HepG2 (cell line): ENCODE data around the gene KDM7A. TPM values are rescaled to one million over a fixed set of nuclear protein-coding genes. Genes with fewer than 3 reads are reported as not detected.

Source experiments
- ATF7-NPFF ChIP-seq: sonication (generic); formaldehyde crosslinking; IDR thresholded peaks from 2 replicates; pipeline ENCODE4 v1.8.1; 2023; ENCODE audit warnings: mild to moderate bottlenecking, low read depth, missing genetic modification reagents, moderate library complexity
- FOSL2 ChIP-seq: sonication (generic); formaldehyde crosslinking; IDR thresholded peaks from 2 replicates; pipeline ENCODE4 v1.4.0; 2020; ENCODE audit warnings: missing genetic modification reagents
- HNRNPLL ChIP-seq: fragments of 200-400 bp; formaldehyde crosslinking; IDR thresholded peaks from 2 replicates; pipeline ENCODE4 v1.6.1; 2017; ENCODE audit warnings: mild to moderate bottlenecking, low read depth, low read length; ENCODE audit not compliant: poor library complexity, severe bottlenecking
- NFATC3 ChIP-seq: sonication (generic); formaldehyde crosslinking; IDR thresholded peaks from 2 replicates; pipeline ENCODE4 v1.5.1; 2020; ENCODE audit warnings: mild to moderate bottlenecking, missing genetic modification reagents
- SATB2 ChIP-seq: sonication (generic); formaldehyde crosslinking; IDR thresholded peaks from 2 replicates; pipeline ENCODE4 v1.5.0; 2020; ENCODE audit warnings: missing genetic modification reagents
- SPEN ChIP-seq: sonication (generic); formaldehyde crosslinking; IDR thresholded peaks from 2 replicates; pipeline ENCODE4 v1.5.1; 2020; ENCODE audit warnings: low read depth, mild to moderate bottlenecking, missing genetic modification reagents
- SSRP1 ChIP-seq: IDR thresholded peaks from 2 replicates; pipeline ENCODE4 v1.6.1; 2016; ENCODE audit warnings: control low read depth
- TAF15 ChIP-seq: fragments of 200-400 bp; formaldehyde crosslinking; IDR thresholded peaks from one replicate; pipeline ENCODE4 v1.6.1; 2018; ENCODE audit warnings: mild to moderate bottlenecking, low read depth, low read length; ENCODE audit not compliant: poor library complexity, severe bottlenecking
- ZFP36L1 ChIP-seq: sonication (generic); formaldehyde crosslinking; IDR thresholded peaks from 2 replicates; pipeline ENCODE4 v1.8.0; 2022; ENCODE audit warnings: mild to moderate bottlenecking, missing genetic modification reagents, moderate library complexity
- ZFYVE20 ChIP-seq: sonication (generic); formaldehyde crosslinking; IDR thresholded peaks from 2 replicates; pipeline ENCODE4 v1.8.0; 2023; ENCODE audit warnings: low read depth, mild to moderate bottlenecking, moderate library complexity, missing genetic modification reagents, borderline replicate concordance
- ZNF205 ChIP-seq: IDR thresholded peaks from 2 replicates; pipeline ENCODE4 v1.6.1; 2018; ENCODE audit warnings: missing biosample characterization, missing genetic modification reagents
- ZNF335 ChIP-seq: sonication (generic); formaldehyde crosslinking; IDR thresholded peaks from 2 replicates; pipeline ENCODE4 v1.4.0; 2020; ENCODE audit warnings: missing genetic modification reagents
- ZNF496 ChIP-seq: sonication (generic); formaldehyde crosslinking; IDR thresholded peaks from 2 replicates; pipeline ENCODE4 v1.8.1; 2023; ENCODE audit warnings: mild to moderate bottlenecking, moderate library complexity, missing genetic modification reagents; ENCODE audit not compliant: insufficient replicate concordance
- ZNF761 ChIP-seq: sonication (generic); formaldehyde crosslinking; conservative IDR thresholded peaks from 2 replicates; pipeline ENCODE4 v1.4.0; 2020; ENCODE audit warnings: mild to moderate bottlenecking, missing genetic modification reagents
- ZSCAN9 ChIP-seq: IDR thresholded peaks from 2 replicates; pipeline ENCODE4 v1.6.1; 2016; ENCODE audit warnings: borderline replicate concordance
- polyA plus RNA-seq, 8 experiments: library from polyadenylated mRNA; depleted of rRNA in 3 of 8; stranded (reverse) in 7 of 8; unstranded in 1 of 8; fragments of >200 nt; fragmentation: Illumina TruSeq in 4 of 8; extraction: Trizol in 4 of 8; gene quantifications; 2 replicates each; pipeline versions ENCODE4 v1.2.1 to v1.2.3, GENCODE V29; 2011 to 2016; ENCODE audit warnings: low read depth in 4 of 8, missing spikeins in 1 of 8, mixed read lengths in 1 of 8; ENCODE audit not compliant: insufficient read depth in 1 of 8
- total RNA-seq, 5 experiments: library from RNA; depleted of rRNA; stranded (reverse); fragments of >200 nt; fragmentation: Illumina TruSeq; extraction: Trizol; gene quantifications; 2 replicates each; pipeline ENCODE4 v1.2.3, GENCODE V29; 2016; ENCODE audit warnings: low read depth in 1 of 5
- TF ChIP-seq, protein P1 (sequence below): IDR thresholded peaks from 2 replicates; pipeline ENCODE4 v1.4.0; 2020; ENCODE audit warnings: mild to moderate bottlenecking, missing genetic modification reagents
- TF ChIP-seq, protein P2 (sequence below): sonication (generic); formaldehyde crosslinking; IDR thresholded peaks from 2 replicates; pipeline ENCODE4 v1.8.1; 2023; ENCODE audit warnings: mild to moderate bottlenecking, missing genetic modification reagents, borderline replicate concordance
- TF ChIP-seq, protein P3 (sequence below): sonication (generic); formaldehyde crosslinking; IDR thresholded peaks from 2 replicates; pipeline ENCODE4 v1.5.1; 2020; ENCODE audit warnings: mild to moderate bottlenecking, moderate library complexity, missing genetic modification reagents
- TF ChIP-seq, protein P4 (sequence below): sonication (generic); formaldehyde crosslinking; IDR thresholded peaks from 2 replicates; pipeline ENCODE4 v1.4.0; 2020; ENCODE audit warnings: mild to moderate bottlenecking, missing genetic modification reagents, borderline replicate concordance

KDM7A gene
- total and polyA plus RNA-seq, 2 of the 13 experiments (the other 11 are each of a cell fraction or from before 2014, with no cell fraction given), result 10.8 to 16.8 TPM

DNA sequence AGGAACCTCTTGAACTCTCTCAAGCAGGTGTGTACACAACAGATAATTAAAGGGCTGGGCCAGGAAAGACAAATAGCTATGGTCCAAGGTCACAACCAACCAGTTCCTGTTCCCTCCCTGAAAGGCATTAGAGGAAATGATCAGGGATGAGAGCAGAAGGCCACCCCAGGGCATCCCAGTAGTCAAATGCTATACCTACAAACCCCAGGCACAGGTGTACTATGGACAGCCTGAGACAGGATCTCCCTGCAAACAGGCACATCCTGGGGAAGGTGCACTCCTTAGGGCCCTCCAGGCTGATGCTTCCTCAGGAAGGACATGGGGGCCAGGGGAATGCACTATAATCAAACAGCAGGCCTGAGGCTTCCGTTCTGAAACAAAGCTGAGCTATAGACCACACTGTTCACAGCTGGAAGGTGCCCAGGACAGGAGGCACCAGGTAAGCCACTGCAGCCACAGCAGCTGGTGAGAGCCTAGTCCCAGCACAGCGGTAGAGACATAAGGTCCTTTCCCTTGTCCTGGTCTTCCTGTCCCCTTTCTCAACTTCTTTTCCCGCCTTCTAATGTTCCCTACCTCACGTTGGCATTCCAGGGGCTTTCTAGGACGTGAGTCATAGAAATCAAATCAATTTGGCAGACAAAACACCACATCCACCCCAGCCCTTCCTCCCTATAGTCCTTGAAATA is 127.3 kb downstream of the KDM7A start (continued):
- TF ChIP-seq ZSCAN9 (CRISPR knock-in tag) (peak; percentile 80; the same call in 1 of the 2 replicates), SPEN (CRISPR knock-in tag) (peak; percentile 87; the same call in 1 of the 2 replicates), TAF15 (no peak), ZNF335 (peak; percentile 69; the same call in 1 of the 2 replicates), NFATC3 (CRISPR knock-in tag) (no peak), HNRNPLL (no peak), FOSL2 (CRISPR knock-in tag) (peak; percentile 77), ZNF496 (CRISPR knock-in tag) (no peak), SSRP1 (CRISPR knock-in tag) (peak; percentile 58; the same call in 1 of the 2 replicates), ZNF761 (0 out of 2 replicates have a peak, but pooled peaks have one; percentile 64), ATF7-NPFF (CRISPR knock-in tag) (no peak), ZNF205 (CRISPR knock-in tag) (peak; percentile 75; the same call in 1 of the 2 replicates), SATB2 (CRISPR knock-in tag) (peak; percentile 78; the same call in 1 of the 2 replicates), ZFYVE20 (no peak), ZFP36L1 (CRISPR knock-in tag) (peak; percentile 93; the same call in 1 of the 2 replicates)
- TF ChIP-seq, protein P1, sequence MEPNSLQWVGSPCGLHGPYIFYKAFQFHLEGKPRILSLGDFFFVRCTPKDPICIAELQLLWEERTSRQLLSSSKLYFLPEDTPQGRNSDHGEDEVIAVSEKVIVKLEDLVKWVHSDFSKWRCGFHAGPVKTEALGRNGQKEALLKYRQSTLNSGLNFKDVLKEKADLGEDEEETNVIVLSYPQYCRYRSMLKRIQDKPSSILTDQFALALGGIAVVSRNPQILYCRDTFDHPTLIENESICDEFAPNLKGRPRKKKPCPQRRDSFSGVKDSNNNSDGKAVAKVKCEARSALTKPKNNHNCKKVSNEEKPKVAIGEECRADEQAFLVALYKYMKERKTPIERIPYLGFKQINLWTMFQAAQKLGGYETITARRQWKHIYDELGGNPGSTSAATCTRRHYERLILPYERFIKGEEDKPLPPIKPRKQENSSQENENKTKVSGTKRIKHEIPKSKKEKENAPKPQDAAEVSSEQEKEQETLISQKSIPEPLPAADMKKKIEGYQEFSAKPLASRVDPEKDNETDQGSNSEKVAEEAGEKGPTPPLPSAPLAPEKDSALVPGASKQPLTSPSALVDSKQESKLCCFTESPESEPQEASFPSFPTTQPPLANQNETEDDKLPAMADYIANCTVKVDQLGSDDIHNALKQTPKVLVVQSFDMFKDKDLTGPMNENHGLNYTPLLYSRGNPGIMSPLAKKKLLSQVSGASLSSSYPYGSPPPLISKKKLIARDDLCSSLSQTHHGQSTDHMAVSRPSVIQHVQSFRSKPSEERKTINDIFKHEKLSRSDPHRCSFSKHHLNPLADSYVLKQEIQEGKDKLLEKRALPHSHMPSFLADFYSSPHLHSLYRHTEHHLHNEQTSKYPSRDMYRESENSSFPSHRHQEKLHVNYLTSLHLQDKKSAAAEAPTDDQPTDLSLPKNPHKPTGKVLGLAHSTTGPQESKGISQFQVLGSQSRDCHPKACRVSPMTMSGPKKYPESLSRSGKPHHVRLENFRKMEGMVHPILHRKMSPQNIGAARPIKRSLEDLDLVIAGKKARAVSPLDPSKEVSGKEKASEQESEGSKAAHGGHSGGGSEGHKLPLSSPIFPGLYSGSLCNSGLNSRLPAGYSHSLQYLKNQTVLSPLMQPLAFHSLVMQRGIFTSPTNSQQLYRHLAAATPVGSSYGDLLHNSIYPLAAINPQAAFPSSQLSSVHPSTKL, result peak; percentile 99
- TF ChIP-seq, protein P2, sequence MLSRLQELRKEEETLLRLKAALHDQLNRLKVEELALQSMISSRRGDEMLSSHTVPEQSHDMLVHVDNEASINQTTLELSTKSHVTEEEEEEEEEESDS (CRISPR knock-in tag), result no peak
- TF ChIP-seq, protein P3, sequence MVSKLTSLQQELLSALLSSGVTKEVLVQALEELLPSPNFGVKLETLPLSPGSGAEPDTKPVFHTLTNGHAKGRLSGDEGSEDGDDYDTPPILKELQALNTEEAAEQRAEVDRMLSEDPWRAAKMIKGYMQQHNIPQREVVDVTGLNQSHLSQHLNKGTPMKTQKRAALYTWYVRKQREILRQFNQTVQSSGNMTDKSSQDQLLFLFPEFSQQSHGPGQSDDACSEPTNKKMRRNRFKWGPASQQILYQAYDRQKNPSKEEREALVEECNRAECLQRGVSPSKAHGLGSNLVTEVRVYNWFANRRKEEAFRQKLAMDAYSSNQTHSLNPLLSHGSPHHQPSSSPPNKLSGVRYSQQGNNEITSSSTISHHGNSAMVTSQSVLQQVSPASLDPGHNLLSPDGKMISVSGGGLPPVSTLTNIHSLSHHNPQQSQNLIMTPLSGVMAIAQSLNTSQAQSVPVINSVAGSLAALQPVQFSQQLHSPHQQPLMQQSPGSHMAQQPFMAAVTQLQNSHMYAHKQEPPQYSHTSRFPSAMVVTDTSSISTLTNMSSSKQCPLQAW (CRISPR knock-in tag), result peak; percentile 97
- TF ChIP-seq, protein P4, sequence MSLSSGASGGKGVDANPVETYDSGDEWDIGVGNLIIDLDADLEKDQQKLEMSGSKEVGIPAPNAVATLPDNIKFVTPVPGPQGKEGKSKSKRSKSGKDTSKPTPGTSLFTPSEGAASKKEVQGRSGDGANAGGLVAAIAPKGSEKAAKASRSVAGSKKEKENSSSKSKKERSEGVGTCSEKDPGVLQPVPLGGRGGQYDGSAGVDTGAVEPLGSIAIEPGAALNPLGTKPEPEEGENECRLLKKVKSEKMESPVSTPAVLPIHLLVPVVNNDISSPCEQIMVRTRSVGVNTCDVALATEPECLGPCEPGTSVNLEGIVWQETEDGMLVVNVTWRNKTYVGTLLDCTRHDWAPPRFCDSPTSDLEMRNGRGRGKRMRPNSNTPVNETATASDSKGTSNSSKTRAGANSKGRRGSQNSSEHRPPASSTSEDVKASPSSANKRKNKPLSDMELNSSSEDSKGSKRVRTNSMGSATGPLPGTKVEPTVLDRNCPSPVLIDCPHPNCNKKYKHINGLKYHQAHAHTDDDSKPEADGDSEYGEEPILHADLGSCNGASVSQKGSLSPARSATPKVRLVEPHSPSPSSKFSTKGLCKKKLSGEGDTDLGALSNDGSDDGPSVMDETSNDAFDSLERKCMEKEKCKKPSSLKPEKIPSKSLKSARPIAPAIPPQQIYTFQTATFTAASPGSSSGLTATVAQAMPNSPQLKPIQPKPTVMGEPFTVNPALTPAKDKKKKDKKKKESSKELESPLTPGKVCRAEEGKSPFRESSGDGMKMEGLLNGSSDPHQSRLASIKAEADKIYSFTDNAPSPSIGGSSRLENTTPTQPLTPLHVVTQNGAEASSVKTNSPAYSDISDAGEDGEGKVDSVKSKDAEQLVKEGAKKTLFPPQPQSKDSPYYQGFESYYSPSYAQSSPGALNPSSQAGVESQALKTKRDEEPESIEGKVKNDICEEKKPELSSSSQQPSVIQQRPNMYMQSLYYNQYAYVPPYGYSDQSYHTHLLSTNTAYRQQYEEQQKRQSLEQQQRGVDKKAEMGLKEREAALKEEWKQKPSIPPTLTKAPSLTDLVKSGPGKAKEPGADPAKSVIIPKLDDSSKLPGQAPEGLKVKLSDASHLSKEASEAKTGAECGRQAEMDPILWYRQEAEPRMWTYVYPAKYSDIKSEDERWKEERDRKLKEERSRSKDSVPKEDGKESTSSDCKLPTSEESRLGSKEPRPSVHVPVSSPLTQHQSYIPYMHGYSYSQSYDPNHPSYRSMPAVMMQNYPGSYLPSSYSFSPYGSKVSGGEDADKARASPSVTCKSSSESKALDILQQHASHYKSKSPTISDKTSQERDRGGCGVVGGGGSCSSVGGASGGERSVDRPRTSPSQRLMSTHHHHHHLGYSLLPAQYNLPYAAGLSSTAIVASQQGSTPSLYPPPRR (CRISPR knock-in tag), result peak; percentile 98
